Keratinocyte (primary cell): ENCODE data around the gene GRK7. TPM values are rescaled to one million over a fixed set of nuclear protein-coding genes. Genes with fewer than 3 reads are reported as not detected.

Experiments used
- DNase-seq: peaks from one replicate; pipeline ENCODE4 v3.0.0-alpha.2; 2011; ENCODE audit warnings: low read depth, missing footprints, low spot score
- FAIRE-seq: peaks from 2 replicates; lab custom pipeline; 2011; peaks lifted over from hg19 to GRCh38; lab: Jason Lieb, UNC
- H2AFZ ChIP-seq: 2 replicates; pipeline ENCODE4 v1.6.0; 2012; ENCODE audit warnings: low read length, control low read depth, inconsistent platforms; ENCODE audit not compliant: control insufficient read depth
- H3K27ac ChIP-seq: 2 replicates; pipeline ENCODE4 v1.5.1; 2011; ENCODE audit warnings: low read length; ENCODE audit not compliant: control insufficient read depth, insufficient read depth
- H3K27me3 ChIP-seq: 3 replicates; pipeline ENCODE4 v1.6.0; 2011; ENCODE audit warnings: low read length; ENCODE audit not compliant: control insufficient read depth, insufficient read depth; ENCODE audit errors: extremely low read depth
- H3K36me3 ChIP-seq, 2 experiments: 2 replicates in 1 of 2; 3 replicates in 1 of 2; pipeline ENCODE4 v1.5.1; 2011; ENCODE audit warnings: low read length in 2 of 2, mild to moderate bottlenecking in 1 of 2; ENCODE audit not compliant: control insufficient read depth in 2 of 2, insufficient read depth in 2 of 2; ENCODE audit errors: extremely low read depth in 1 of 2
- H3K4me1 ChIP-seq: 3 replicates; pipeline ENCODE4 v1.5.1; 2011; ENCODE audit warnings: low read length; ENCODE audit not compliant: control insufficient read depth, insufficient read depth; ENCODE audit errors: extremely low read depth
- H3K4me2 ChIP-seq: 3 replicates; pipeline ENCODE4 v1.6.0; 2011; ENCODE audit warnings: low read depth, low read length; ENCODE audit not compliant: control insufficient read depth, insufficient read depth; ENCODE audit errors: extremely low read depth
- H3K4me3 ChIP-seq, 3 experiments: fragments of 200-600 bp in 1 of 3; sonication (generic) in 1 of 3; 2 replicates in 2 of 3; 3 replicates in 1 of 3; pipeline ENCODE4 v1.5.1; 2011 to 2016; ENCODE audit warnings: low read length in 3 of 3, mild to moderate bottlenecking in 3 of 3, control low read depth in 2 of 3, inconsistent platforms in 1 of 3, low read depth in 1 of 3, mixed read lengths in 1 of 3, mixed run types in 1 of 3, moderate library complexity in 1 of 3; ENCODE audit not compliant: control insufficient read depth in 2 of 3, insufficient read depth in 2 of 3; ENCODE audit errors: extremely low read depth in 1 of 3
- H3K79me2 ChIP-seq: 2 replicates; pipeline ENCODE4 v1.6.0; 2012; ENCODE audit warnings: low read length; ENCODE audit not compliant: control insufficient read depth, insufficient read depth
- H3K9ac ChIP-seq: 3 replicates; pipeline ENCODE4 v1.6.0; 2011; ENCODE audit warnings: low read length; ENCODE audit not compliant: control insufficient read depth, insufficient read depth; ENCODE audit errors: extremely low read depth
- H3K9me1 ChIP-seq: 3 replicates; pipeline ENCODE4 v1.6.0; 2011; ENCODE audit warnings: low read length; ENCODE audit not compliant: control insufficient read depth, insufficient read depth; ENCODE audit errors: extremely low read depth
- H3K9me3 ChIP-seq: 2 replicates; pipeline ENCODE4 v1.5.1; 2012; ENCODE audit warnings: low read depth, low read length; ENCODE audit not compliant: control insufficient read depth
- H4K20me1 ChIP-seq: 3 replicates; pipeline ENCODE4 v1.6.0; 2011; ENCODE audit warnings: low read length; ENCODE audit not compliant: control insufficient read depth, insufficient read depth; ENCODE audit errors: extremely low read depth
- CTCF ChIP-seq, 3 experiments: IDR thresholded peaks in 1 of 3; conservative IDR thresholded peaks in 1 of 3; optimal IDR thresholded peaks in 1 of 3; 2 replicates in 2 of 3; 3 replicates in 1 of 3; pipeline versions ENCODE3 to v1.5.1; 2011; ENCODE audit warnings: low read length in 3 of 3, mild to moderate bottlenecking in 3 of 3, moderate library complexity in 2 of 3, control low read depth in 1 of 3, inconsistent platforms in 1 of 3; ENCODE audit not compliant: insufficient read depth in 2 of 3; ENCODE audit errors: extremely low read depth in 1 of 3
- EZH2 ChIP-seq: IDR thresholded peaks from one replicate; pipeline ENCODE4 v1.6.1; 2012; ENCODE audit warnings: inconsistent platforms, mild to moderate bottlenecking, low read length, moderate library complexity
- dilution Hi-C: fragments of 300-500 bp; cut with MboI; formaldehyde crosslinking; loops from one replicate; pipeline ENCODE4 v1.7.0; 2020; ENCODE audit warnings: low sequenced_read_pairs; ENCODE audit not compliant: extremely low pct_ligation_motif_present
- polyA plus RNA-seq, 5 experiments: library from polyadenylated mRNA; depleted of rRNA in 3 of 5; stranded (reverse) in 3 of 5; stranded (forward) in 1 of 5; unstranded in 1 of 5; fragments of >200 nt; gene quantifications; 1 replicate in 1 of 5; 2 replicates in 3 of 5; 3 replicates in 1 of 5; pipeline versions ENCODE4 v1.2.1 to v1.2.3, GENCODE V29; 2011 to 2012; ENCODE audit warnings: missing spikeins in 2 of 5, low read depth in 1 of 5, low replicate concordance in 1 of 5

The GRK7 gene
- polyA plus RNA-seq, 1 donor (not counting 4 experiments of a cell fraction or from before 2014, with no cell fraction given) = not detected

GRCh38 chr3:141767066-141767465, 3.9 kb downstream of the GRK7 start:
- H3K9me1 ChIP-seq = no peaks in the 10 kb centered on the region
- no peaks in the 10 kb centered on the region for H4K20me1 ChIP-seq
- no peak for FAIRE-seq
- no peaks in the 10 kb centered on the region for H3K4me1 ChIP-seq
- no peaks in the 10 kb centered on the region for H3K79me2 ChIP-seq
- no peaks in the 10 kb centered on the region for H3K9me3 ChIP-seq
- no peak overlapping the region for H3K9ac ChIP-seq
- H3K36me3 ChIP-seq = no peaks in the 10 kb centered on the region
- dilution Hi-C loops = no loop called here
- no peak overlapping the region for H3K4me3 ChIP-seq
- H3K27ac ChIP-seq = no peak overlapping the region
- no peaks in the 10 kb centered on the region for H3K27me3 ChIP-seq
- H3K4me2 ChIP-seq = no peak overlapping the region
- DNase-seq = no peak
- no peak overlapping the region for H2AFZ ChIP-seq
- no peak for TF ChIP-seq CTCF (optimal IDR thresholded peaks at IDR 0.05 in 1 of 3, IDR thresholded peaks at IDR 0.05 in 1 of 3, conservative IDR thresholded peaks at IDR 0.05 in 1 of 3; ENCODE audit: extremely low read depth in 1 of 3, insufficient read depth in 2 of 3, low read length in 3 of 3)

- Histone ChIP-seq H3K4me1 (no peaks in the 10 kb centered on the region), H3K4me3 (no peak overlapping the region), H3K9me1 (no peaks in the 10 kb centered on the region), H2AFZ (no peak overlapping the region), H3K9me3 (no peaks in the 10 kb centered on the region), H3K36me3 (no peaks in the 10 kb centered on the region), H3K27me3 (no peaks in the 10 kb centered on the region), H3K4me2 (no peak overlapping the region), H3K79me2 (no peaks in the 10 kb centered on the region), H3K9ac (no peak overlapping the region), H4K20me1 (no peaks in the 10 kb centered on the region), H3K27ac (no peak overlapping the region)
- dilution Hi-C loops = no loop called here
- TF ChIP-seq CTCF (optimal IDR thresholded peaks at IDR 0.05 in 1 of 3, IDR thresholded peaks at IDR 0.05 in 1 of 3, conservative IDR thresholded peaks at IDR 0.05 in 1 of 3; ENCODE audit: extremely low read depth in 1 of 3, insufficient read depth in 2 of 3, low read length in 3 of 3) (no peak), EZH2 (no peak)
- FAIRE-seq (no peak), DNase-seq (no peak)
Measured at GRCh38 chr3:141769221-141769894, 6.2 kb downstream of the GRK7 start.
